HG03520 (cell line): ENCODE results near the gene SMYD5.
A peak's percentile ranks its signal among the peaks of the same experiment; 100 is the strongest.
"Not testable (repeated sequence)": the region's sequence is repeated elsewhere in the genome, so short reads cannot be mapped to it uniquely, and the experiment has no call there.

ENCODE experiments used
- ATAC-seq: cut with Tn5 transposase; IDR thresholded peaks from one replicate; pipeline ENCODE4 v1.9.1; 2021; ENCODE audit warnings: mild to moderate bottlenecking, moderate library complexity; ENCODE audit not compliant: unreplicated experiment

SMYD5 gene

GRCh38 chr2:73258186-73258912, 44.3 kb downstream of the SMYD5 start:
- ATAC-seq: no peak

- no peak for ATAC-seq
Observed at GRCh38 chr2:73258913-73259215, 44.8 kb downstream of the SMYD5 start.

GRCh38 chr2:73259276-73259675, 45.2 kb downstream of the SMYD5 start:
- no peak for ATAC-seq

DNA sequence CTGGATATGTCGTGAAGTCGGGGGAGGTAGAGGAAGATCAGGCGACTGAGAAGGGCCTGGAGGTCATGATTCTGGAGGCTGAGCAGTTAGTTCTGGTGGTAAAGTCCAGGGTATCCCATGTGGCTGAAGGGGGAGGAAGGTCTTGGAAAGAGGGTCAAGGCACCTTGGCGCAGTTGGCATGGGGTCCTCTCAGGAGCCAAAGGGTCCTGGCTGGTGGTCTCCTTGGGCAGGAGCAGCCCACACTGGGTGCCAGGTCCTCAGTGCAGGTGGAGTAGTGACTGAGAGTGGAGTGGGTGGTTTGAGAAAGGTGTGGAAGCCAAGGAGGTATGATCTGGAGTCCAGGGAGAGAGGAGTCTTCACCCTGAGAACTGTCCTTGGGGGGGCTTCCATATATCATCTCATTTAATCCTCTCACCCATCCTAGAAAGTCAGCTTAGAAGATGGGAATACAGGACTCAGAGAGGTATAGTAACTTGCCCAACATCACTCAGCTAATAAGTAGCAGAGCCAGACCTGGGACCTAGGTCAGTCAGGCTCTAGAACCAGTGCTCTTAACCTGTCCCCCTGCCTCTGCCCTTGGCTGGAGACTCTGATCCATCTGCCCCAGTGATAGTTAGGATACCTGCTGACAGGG, 45.8 kb downstream of the SMYD5 start:
- ATAC-seq: no peak

- no peak for ATAC-seq
Observed at GRCh38 chr2:73260338-73260984, 46.4 kb downstream of the SMYD5 start.

DNA sequence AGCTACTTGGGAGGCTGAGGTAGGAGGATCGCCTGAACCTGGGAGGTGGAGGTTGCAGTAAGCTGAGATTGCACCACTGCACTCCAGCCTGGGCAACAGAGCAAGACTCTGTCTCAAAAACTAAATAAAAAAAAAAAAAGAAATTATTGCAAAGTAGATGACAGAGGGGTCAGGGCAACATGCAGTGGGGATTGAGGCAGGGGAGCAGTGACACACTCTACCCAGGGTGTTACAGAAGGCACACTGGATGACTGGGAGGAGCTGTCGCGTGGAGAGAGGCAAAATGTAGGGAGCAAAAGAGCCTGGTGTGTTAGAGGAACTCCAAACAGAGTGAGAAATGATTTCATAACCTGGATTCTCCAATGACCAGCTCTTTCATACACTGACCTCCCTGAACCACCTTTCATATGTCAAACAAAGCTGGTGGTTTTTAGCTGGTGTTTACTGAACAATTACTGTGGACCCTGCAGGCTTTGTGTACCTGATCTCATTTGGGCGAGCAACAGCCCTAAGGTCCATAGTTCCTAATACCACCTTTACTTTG, 48.1 kb downstream of the SMYD5 start:
- ATAC-seq: no peak

- ATAC-seq: not testable (repeated sequence)
Observed at GRCh38 chr2:73262691-73263429, 48.8 kb downstream of the SMYD5 start.

GRCh38 chr2:73263540-73264331, 49.7 kb downstream of the SMYD5 start:
- ATAC-seq: no peak

GRCh38 chr2:73264332-73264606, 50.2 kb downstream of the SMYD5 start:
- no peak for ATAC-seq

GRCh38 chr2:73264783-73265182, 50.7 kb downstream of the SMYD5 start:
- ATAC-seq: no peak

DNA sequence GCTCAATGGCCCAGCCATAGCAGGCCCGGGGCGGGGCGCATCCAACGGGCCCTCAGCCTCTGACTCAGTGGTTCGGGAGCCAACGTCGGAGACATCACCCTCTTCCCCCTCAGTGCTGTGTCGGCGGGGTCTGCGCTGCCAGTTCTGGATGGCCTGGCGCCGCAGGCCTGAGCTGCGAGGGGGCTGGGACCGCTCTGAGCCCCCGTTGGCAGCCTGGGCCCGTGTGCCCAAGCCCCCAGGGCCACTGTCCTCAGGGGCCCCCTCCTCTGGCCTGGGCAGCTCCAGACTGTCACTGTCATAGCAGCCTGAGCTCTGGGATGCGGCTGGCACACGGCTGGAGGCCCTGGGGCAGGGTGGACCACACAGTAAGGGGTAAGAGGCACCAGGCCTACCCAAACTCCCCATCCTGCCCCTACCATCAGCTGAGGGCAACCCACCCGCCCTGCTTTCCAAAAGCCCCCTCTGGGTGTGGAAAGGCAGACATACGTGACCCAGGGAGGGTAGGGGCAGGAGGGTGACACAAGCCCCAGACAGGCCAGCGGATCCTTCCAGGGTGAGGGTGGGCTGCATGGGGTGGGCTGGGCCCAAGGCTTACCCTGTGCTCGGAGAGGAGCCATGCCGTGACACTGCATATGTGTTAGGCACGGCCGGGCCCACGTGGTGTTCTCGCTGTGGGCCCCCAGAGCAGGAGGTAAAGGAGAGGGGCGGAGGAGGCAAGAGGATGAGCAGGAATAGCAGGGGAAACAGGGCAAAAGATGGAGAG, 51.4 kb downstream of the SMYD5 start:
- no peak for ATAC-seq

- no peak for ATAC-seq
Observed at GRCh38 chr2:73266061-73266901, 52.2 kb downstream of the SMYD5 start.

DNA sequence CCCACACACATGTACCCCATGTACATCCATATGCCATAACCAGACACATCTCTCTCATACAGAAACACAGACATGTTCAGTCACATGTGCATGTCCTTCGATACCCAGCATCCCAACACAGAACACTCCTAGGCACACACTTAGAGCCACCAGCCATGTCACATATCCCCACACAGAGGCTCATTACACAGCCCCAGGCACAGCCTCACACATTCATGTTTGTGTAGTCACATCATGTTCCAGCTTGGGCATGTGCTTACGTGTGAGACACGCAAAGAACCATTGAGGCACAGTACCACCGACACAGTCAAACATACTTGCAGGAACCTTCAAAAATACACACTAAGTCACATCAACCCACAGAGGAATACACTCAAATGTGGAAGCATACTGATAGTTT, 53.0 kb downstream of the SMYD5 start:
- no peak for ATAC-seq

DNA sequence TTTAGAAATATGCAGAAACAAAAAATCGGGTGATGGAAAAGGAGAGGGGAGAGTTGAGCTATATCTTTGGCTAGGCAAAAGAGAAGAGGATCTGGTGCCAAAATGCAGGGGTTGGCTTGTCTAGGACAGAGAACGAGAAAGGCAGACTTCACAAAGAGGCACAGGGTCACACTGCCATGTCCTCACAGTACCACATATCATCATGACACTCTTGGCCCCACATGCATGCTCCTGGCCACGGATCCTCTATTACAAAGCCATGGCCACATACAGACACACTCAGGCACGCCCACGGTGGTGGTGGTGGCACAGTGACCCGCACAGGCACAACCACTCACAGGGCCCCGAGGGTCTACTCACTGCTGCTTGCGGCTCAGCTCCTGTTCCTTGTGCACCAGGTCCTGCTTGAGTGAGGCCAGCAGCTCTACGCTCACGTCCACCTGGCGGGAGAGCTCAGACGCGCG, 54.4 kb downstream of the SMYD5 start:
- no peak for ATAC-seq

GRCh38 chr2:73268830-73269685, 55.0 kb downstream of the SMYD5 start:
- ATAC-seq: peak; percentile 89

GRCh38 chr2:73269686-73270465, 55.8 kb downstream of the SMYD5 start:
- peak; percentile 16 for ATAC-seq

- ATAC-seq: no peak
Observed at GRCh38 chr2:73272270-73272669, 58.2 kb downstream of the SMYD5 start.
